GM18870 (cell line): ENCODE data around the gene GAS2.
A peak's percentile ranks its signal among the peaks of the same experiment; 100 is the strongest.

Experiments used
- ATAC-seq: cut with Tn5 transposase; IDR thresholded peaks from one replicate; pipeline ENCODE4 v1.9.1; 2021; ENCODE audit warnings: moderate library complexity; ENCODE audit not compliant: unreplicated experiment

The GAS2 gene

GRCh38 chr11:22671751-22672150 lies 5.3 kb downstream of the GAS2 start:
- no peak for ATAC-seq

- no peak for ATAC-seq
Observed at GRCh38 chr11:22674470-22675439, 8.3 kb downstream of the GAS2 start.

- ATAC-seq: peak; percentile 68
Observed at GRCh38 chr11:22677153-22677903, 10.9 kb downstream of the GAS2 start.

- no peak for ATAC-seq
Observed at GRCh38 chr11:22680628-22681027, 14.2 kb downstream of the GAS2 start.

GRCh38 chr11:22681281-22681812 lies 14.9 kb downstream of the GAS2 start:
- no peak for ATAC-seq

- no peak for ATAC-seq
Observed at GRCh38 chr11:22684082-22684481, 17.7 kb downstream of the GAS2 start.

GRCh38 chr11:22685111-22685510 lies 18.7 kb downstream of the GAS2 start:
- no peak for ATAC-seq

- no peak for ATAC-seq
Observed at GRCh38 chr11:22688914-22689313, 22.5 kb downstream of the GAS2 start.

GRCh38 chr11:22690257-22690656 lies 23.8 kb downstream of the GAS2 start:
- no peak for ATAC-seq

GRCh38 chr11:22690871-22691270 lies 24.5 kb downstream of the GAS2 start:
- ATAC-seq: no peak

- peak; percentile 80 for ATAC-seq
Observed at GRCh38 chr11:22699388-22699787, 33.0 kb downstream of the GAS2 start.

- ATAC-seq: no peak
Observed at GRCh38 chr11:22702031-22702430, 35.6 kb downstream of the GAS2 start.

GRCh38 chr11:22703040-22703439 lies 36.6 kb downstream of the GAS2 start:
- no peak for ATAC-seq

- no peak for ATAC-seq
Observed at GRCh38 chr11:22703591-22703990, 37.2 kb downstream of the GAS2 start.

GRCh38 chr11:22707119-22707899 lies 40.9 kb downstream of the GAS2 start:
- ATAC-seq: no peak

- no peak for ATAC-seq
Observed at GRCh38 chr11:22711071-22711770, 44.8 kb downstream of the GAS2 start.

- ATAC-seq: no peak
Observed at GRCh38 chr11:22711880-22712279, 45.5 kb downstream of the GAS2 start.

- ATAC-seq: no peak
Observed at GRCh38 chr11:22713336-22713735, 46.9 kb downstream of the GAS2 start.

- no peak for ATAC-seq
Observed at GRCh38 chr11:22715971-22716370, 49.6 kb downstream of the GAS2 start.

- no peak for ATAC-seq
Observed at GRCh38 chr11:22720457-22720856, 54.0 kb downstream of the GAS2 start.
